ENCODE data around the gene DNAAF1.

GRCh38 chr16:84143784-84144199 is 1.3 kb upstream of the DNAAF1 start:
- TF ChIP-seq POLR2AphosphoS5 (IDR thresholded peaks at IDR 0.05; ENCODE audit: low read depth, low read length): no peak
- TF ChIP-seq POLR2A (IDR thresholded peaks at IDR 0.05; ENCODE audit: low read depth, low read length): no peak
- no peak for TF ChIP-seq TAF1 (IDR thresholded peaks at IDR 0.05; ENCODE audit: low read depth, low read length)
- TF ChIP-seq SPI1 (IDR thresholded peaks at IDR 0.05; ENCODE audit: low read depth, low read length): no peak
- TF ChIP-seq POU2F2 (IDR thresholded peaks at IDR 0.05; ENCODE audit: low read depth, low read length): no peak
